GM18868 (cell line): ENCODE data around the gene CYB561D1.
"Not testable (repeated sequence)": the region's sequence is repeated elsewhere in the genome, so short reads cannot be mapped to it uniquely, and the experiment has no call there.

Source experiments
- ATAC-seq: cut with Tn5 transposase; IDR thresholded peaks from one replicate; pipeline ENCODE4 v1.9.1; 2021; ENCODE audit warnings: mild to moderate bottlenecking, moderate library complexity; ENCODE audit not compliant: unreplicated experiment

CYB561D1 gene, protein sequence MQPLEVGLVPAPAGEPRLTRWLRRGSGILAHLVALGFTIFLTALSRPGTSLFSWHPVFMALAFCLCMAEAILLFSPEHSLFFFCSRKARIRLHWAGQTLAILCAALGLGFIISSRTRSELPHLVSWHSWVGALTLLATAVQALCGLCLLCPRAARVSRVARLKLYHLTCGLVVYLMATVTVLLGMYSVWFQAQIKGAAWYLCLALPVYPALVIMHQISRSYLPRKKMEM

DNA sequence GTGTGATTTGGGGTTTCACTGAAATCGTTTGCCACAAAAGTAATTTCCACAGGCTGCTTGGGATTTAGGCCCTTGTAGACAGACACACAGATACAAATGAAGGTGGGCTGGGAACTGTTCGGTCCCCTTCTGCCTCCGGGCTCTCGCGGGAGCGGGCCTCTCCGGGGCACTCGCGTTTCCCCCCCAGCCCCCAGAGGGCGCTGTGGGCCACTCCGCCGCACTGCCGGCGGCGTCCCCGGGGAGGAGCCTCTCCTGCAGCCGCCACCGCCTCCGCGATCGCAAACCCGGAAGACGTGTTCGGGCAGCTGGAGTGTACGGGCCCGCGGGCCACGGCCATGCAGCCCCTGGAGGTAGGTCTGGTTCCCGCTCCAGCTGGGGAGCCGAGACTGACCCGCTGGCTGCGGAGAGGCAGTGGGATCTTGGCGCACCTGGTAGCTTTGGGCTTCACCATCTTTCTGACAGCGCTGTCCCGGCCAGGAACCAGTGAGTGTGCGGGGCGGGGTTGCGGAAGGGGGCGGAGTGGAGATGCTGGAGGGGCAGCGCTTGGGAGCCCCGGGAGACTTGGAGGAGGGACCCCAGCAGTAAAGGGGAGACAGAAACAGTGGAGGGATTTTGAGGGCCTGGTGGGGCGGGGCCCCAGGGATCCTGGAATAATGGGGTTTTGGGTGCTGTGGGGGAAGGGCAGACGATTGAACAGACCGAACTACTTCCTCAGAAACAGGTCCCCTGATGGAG is at the start of gene CYB561D1:
Gene CYB561D1 (plus strand): TSS at position 290 of the 735 bp plus-strand sequence. CDS start 46 bp downstream, at position 336.
- ATAC-seq, result peak; percentile 89

DNA sequence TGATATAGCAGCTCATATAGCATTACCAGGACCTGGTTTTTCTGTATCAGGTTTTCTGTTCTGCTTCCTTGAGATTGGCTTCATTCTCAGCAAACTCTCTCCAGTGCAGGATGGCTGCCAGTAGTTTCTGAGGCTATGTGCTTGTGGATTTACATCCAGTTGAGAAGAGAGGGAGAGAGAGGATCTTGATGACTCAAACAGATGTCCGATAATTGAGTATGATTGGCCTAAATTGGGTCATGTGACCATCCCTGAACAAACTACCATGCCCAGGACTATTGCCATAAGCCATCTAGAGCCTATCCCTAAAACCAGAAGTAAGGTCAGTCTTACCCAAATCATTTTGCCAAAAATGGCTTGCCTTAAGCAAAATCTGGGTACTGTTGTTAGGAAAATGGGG is 49.5 kb upstream of the CYB561D1 start:
- no peak for ATAC-seq

DNA sequence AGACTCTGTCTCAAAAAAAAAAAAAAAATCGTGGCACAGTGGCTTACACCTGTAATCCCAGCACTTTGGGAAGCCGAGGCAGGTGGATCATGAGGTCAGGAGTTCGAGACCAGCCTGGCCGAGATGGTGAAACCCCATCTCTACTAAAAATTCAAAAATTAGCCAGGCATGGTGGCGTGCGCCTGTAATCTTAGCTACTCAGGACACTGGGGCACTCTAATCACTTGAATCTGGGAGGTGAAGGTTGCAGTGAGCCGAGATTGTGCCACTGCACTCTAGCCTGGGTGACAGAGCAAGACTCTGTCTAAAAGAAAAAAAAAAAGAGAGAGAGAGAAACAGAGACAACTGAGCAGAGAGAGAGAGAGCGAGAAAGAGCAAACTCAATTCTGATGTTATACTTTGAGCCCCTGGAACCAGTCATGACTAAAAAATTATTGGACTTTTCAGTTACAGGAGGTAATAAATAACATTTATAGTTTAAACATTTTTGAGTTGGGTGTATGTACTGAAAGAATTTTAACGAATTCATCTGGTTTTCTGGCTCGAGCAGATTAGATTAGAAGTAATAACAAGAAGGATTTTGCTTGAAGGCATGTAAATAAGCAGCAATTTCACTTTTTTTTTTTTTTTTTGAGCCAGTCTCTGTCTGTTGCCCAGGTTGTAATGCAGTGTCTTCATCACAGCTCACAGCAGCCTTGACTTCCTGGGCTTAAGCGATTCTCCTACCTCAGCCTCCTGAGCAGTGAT is 47.8 kb upstream of the CYB561D1 start:
- not testable (repeated sequence) for ATAC-seq

DNA sequence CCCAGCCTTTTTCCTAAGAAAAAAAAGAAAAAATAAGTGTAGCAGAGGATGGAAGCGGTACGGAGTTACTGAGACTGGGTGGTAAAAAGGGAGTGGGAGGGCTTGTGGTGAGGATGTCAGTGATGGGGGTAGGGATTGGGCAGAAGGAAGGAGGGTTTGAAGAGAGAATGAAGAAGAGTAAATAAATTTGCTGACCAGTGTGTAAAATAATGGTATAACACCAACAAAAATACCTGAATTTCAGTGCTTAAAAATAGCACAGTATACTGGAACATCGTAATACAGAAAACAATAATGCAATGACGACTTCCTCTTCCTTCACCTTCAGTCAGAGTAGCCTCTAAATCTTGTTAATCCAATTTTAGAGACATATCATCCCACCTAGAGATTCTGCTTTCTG is 46.4 kb upstream of the CYB561D1 start:
- no peak for ATAC-seq

DNA sequence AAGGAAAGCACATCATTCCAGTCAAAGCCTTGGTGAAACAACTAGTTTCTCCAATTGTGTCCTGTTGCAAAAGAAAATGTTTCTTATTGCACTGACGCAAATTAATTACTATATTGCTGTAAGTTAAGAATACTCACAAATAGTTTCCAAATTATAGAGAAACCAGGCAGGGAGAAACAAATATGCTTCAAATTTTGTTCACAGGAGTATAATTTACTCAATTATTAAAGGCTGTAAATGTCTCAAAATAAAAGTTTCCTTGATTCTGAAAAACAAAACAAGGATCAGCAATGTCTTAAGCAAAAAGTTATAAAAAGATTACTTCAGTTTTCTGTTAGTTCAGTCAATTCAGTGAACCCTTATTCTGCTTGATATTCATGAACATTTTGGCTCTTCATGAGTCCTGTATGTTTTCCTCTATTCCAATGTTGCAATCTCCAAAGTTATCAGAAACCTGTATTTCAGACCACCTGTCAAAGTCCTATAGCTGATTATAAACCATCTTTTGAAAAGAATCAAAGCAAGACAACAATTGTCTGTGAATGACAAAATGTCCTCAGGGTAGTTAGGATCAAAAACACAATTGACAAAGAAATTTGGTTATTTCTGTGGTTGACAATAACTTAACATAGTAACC is 39.3 kb upstream of the CYB561D1 start:
- ATAC-seq, result no peak

DNA sequence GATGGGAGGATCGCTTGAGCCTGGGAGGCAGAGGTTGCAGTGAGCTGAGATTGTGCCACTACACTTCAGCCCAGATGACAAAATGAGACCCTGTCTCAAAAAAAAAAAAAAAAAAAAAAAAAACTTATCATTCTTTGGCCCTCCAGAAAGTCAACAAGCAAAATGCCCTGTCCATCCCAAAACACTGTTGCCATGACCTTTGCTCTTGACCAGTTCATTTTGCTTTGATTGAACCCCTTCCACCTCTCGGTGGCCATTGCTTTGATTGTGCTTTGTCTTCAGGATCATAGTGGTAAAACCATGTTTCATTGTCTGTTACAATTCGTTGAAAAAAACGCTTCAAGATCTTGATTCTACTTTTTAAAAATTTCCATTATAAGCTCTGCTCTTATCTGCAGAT is 36.1 kb upstream of the CYB561D1 start:
- no peak for ATAC-seq

DNA sequence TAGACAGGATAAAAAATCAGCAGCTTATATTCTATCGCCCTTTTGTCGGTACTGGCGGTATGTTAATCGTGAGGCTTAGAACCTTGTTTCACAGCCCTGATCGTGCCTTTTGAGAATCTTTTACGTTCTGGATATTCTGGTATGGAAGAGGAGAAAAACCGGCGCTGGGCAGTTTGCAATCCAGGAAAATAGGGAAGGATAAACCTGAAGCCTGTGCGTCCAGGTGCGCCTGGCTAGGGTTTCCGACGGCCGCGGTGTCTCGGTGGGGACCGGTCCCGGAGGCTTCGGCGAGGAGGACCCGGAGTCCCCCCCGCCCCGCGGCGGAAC is 27.8 kb upstream of the CYB561D1 start:
- ATAC-seq, result no peak

DNA sequence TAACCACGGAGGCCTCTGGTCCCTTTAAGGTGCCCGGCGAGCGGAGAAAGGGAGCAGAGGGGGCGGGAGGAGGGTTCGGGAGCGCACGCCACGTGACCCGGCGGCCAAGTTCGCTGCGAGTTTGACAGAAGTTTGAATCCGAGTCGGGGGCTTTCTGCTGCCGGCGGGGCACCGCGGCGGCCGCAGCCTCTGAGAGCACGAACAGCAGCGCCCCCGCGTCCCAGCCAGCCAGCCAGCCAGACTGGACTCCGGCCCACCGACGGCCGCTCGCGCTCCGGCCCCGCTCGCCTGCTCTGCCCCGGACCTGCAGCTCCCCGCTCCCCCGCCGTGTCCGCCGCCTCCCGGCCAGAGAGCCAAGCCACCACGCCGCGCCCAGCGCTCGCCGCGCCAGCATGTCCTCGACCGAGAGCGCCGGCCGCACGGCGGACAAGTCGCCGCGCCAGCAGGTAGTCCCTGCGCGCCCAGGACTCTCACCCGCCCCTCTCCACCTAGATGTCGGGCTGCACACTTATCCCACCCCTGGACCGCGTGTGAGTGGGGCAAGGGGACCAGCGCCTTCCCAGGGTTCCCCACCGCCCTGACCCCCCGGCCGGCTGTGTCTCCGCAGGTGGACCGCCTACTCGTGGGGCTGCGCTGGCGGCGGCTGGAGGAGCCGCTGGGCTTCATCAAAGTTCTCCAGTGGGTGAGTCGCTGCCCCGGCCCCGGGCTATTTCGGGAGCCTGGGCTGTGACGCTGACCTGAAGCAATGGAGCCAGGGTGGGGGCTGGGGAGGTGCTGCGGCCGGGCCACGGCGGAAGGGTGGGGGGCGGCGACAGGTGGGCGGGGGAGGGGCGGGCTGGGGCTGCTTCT is 27.2 kb upstream of the CYB561D1 start, which contains the start of gene SYPL2:
Gene SYPL2 (plus strand): TSS at position 95 of the 849 bp plus-strand sequence. CDS start 298 bp downstream, at position 393.
- no peak for ATAC-seq

DNA sequence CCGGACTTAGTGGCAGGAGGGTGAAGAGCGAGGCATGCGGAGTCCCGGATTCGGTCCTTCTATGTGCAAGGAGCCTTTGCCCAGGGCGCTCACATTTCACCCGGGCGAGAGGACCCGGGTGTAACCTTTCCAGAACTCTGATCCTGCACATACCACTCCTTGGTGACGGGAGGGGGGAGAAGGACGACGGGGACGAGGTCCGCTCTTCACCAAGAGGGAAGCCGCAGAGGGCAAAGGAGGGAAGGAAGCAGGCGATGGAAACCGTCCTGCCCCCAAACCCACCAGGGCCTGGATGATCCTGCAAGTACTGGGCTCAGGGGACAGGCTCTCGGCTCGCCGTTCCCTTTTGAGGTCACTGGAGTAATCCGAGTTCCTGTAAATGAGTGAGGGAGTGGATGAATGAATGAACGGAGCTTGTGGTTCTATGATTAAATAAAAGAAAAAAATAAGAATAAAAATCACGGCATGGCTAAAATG is 26.6 kb upstream of the CYB561D1 start:
- no peak for ATAC-seq

DNA sequence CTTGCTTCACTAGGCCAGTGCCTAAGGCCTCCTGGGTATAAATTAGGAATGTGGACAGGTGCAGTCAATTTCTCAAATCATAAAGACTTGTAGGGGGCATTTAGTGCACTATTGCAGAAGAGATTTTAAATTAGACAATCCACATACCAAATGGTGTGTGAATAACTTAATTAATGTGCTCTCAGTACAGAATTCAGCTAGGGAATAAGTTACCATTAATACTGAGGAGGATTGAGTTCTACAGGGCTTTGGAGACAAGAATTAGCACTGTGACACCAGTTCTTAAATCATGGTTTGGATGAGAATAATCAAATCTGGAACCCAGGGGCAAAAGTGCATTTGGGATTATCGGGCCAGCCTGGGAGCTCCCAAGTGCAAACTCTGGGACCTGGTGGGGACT is 25.8 kb upstream of the CYB561D1 start:
- ATAC-seq, result no peak

DNA sequence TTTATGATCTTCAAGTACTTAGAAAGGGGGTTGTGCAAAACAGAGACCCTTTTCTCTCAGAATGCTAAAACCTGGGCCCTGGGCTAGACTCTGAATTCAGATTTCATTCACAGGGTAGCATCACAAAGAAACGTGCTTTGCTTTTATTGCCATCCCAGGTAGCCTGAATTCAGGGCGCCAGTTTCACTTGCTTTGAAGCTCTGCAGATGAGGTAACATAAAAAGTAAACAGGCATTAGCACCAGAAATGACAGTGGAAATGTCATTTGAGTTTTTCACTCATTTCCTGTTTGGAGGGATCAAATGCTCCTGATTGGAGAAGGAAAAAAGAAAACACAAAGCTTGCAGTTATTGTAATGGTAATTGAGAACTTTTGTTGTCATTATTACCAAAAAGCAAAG is 25.0 kb upstream of the CYB561D1 start:
- no peak for ATAC-seq

DNA sequence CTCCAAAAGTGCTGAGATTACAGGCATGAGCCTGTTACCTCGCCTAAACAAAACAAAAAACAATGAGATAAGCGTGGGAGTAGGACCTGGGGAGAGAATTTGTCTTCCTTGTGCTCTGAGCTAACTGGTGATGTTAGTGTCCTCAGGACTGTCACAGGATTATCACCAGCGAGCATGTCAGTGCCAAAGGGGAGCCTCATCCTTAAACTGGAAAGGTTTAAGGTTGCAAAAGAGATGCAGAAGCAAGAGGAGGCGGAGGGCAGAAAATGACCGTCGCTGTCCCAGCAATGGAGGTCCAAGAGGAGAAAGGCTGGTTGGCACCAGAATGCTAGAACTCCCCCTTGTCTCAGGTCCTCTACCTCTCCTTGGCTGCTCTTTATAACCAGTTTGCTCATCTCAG is 23.6 kb upstream of the CYB561D1 start:
- no peak for ATAC-seq

DNA sequence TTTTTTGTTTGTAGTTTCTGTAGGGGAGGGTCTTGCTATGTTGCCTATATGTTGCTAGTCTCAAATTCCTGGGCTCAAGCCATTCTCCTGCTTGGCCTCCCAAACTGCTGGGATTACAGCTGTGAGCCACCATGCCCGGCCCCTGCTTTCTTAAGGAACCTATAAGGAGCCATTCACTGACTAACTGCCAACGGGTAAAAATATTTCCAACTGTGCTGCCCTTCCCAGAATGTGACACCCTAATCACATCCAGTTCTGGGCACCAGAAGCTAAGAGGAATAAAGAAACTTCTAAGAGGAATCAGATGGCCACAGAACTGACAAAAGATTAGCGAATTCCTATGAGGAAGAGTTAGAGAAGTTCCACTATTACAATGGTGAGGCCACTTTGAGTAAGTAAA is 21.1 kb upstream of the CYB561D1 start:
- ATAC-seq, result no peak

DNA sequence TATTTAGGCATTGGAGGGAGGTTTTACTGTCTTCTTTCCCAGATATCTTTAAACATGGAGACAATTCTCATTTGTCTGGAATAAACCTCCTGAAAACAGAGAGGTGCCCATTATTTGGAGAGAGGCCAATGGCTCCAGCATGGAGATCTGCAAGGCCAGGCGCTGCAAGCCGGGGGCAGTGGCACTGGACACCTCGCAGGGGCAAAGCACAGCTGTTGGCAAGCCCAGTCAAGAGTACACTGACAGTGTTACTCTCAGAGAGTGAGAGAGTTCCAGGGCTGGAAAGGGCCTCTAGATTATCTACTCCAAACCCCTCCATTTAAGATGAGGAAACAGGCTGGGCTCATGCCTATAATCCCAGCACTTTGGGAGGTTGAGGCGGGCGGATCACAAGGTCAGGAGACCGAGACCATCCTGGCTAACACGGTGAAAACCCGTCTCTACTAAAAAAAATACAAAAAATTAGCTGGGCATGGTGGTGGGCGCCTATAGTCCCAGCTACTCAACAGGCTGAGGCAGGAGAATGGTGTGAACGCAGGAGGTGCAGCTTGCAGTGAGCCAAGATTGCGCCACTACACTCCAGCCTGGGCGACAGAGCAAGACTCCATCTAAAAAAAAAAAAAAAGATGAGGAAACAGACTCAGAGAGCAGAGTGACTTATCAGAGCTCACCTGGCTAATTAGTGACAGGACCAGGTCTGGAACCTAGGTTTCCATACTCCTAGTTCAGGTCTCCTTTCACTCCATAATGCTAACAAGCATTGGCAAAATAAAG is 20.4 kb upstream of the CYB561D1 start:
- not testable (repeated sequence) for ATAC-seq

DNA sequence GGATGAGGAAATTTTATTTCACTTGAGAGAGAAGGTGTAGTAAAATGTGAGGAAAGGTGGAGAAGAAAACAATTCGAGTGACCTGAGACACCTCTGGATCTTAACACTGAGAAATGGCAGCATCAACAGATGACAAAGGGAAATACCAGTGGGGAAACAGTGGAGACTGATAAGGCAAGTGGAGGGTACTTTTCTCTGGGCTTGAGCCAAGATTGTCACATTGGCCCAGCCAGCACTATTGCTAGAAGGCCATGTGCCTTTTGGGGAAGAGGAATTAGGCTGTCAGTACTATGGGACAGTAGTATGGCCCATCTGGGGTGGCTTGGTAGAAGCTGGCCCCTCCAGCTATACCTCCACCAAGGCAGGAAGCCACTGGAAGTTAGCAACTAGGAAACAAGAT is 19.2 kb upstream of the CYB561D1 start:
- ATAC-seq, result no peak

DNA sequence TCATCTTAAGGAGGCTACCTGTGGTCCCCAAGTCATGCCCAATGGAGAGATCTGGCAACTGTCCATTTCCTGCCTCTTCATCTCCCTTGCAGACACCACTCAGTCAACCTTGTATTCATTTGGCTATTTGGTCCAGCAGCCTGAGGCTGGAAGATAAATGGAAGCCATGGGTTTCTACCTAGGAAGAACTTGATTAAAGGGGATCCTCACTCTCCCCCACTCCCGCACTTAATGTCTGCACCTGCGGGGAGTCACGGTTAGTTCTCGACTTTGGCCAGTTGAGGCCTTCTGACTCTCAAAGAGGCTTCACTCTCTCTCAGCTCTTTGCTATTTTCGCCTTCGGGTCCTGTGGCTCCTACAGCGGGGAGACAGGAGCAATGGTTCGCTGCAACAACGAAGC is 18.6 kb upstream of the CYB561D1 start:
- no peak for ATAC-seq

DNA sequence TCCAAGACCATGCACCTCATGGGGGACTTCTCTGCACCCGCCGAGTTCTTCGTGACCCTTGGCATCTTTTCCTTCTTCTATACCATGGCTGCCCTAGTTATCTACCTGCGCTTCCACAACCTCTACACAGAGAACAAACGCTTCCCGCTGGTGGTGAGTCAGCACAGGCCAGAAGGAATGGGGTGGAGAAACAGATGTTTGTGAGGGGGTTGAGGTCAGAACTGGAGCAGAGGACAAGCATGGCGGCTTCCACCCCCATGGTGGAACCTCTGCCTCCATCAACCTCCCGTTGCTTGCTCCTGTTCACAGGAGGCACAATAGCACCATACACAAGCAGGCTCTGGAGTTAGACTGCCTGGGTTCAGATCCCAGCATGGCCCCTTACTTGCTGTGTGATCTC is 17.1 kb upstream of the CYB561D1 start:
- no peak for ATAC-seq

DNA sequence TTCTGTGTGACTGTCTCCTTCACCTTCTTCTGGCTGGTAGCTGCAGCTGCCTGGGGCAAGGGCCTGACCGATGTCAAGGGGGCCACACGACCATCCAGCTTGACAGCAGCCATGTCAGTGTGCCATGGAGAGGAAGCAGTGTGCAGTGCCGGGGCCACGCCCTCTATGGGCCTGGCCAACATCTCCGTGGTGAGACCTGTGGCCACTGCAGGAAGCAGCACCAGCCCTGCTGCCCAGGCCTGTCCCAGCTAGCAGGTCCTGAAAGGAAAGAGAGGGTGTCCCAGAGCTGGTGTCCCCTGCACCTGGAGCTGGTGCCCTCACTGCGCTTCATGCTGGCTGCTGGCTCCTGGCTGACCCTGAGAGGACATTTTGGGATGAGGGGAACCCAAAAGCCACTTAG is 16.1 kb upstream of the CYB561D1 start:
- no peak for ATAC-seq

DNA sequence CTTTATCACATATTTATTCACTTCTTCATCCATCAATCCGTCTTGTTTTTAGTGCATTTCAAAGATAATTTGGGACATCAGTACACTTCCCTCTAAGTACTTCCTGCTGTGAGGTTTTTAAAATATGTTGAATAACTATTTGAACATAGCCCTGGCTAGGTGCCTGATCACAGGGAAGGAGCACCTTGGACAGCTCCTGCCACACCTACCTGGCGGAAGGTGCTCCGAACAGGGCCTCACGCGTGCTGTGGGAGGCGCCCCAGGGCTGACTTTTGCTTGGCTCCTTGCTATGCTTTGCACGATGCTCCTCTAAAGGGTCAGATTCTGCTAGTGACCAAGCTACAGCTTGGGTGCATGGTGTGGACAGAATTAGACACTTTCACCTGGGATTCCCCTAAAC is 15.1 kb upstream of the CYB561D1 start:
- ATAC-seq, result no peak

DNA sequence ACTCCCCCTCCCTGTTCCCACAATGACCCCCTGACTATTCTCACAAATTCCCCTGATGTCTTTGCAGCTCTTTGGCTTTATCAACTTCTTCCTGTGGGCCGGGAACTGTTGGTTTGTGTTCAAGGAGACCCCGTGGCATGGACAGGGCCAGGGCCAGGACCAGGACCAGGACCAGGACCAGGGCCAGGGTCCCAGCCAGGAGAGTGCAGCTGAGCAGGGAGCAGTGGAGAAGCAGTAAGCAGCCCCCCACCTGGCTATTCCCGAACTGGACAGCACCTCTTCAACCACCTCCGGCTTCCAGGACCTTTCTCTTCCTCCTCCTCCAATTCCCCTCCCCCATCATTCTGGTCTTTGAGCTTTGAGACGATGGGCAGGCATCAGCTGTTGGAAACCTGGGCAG is 14.6 kb upstream of the CYB561D1 start:
- no peak for ATAC-seq
